Measurements from ENCODE around the gene FHAD1. TPM values are rescaled to one million over a fixed set of nuclear protein-coding genes. Genes with fewer than 3 reads are reported as not detected.

FHAD1 gene
- total and polyA plus RNA-seq, 9 of the 15 experiments (the other 6 are each of a cell fraction or from before 2014, with no cell fraction given) = 0.32 to 2.1 (median 1.5) TPM; not detected in 1

GRCh38 chr1:15329104-15329820 lies 82.2 kb downstream of the FHAD1 start (continued):
- TF ChIP-seq SETDB1 (IDR thresholded peaks at IDR 0.05; ENCODE audit: low read length) = no peak
- no peak for TF ChIP-seq TOE1 (IDR thresholded peaks at IDR 0.05; ENCODE audit: borderline replicate concordance)
- TF ChIP-seq TOE1 (CRISPR knock-in tag; IDR thresholded peaks at IDR 0.05; ENCODE audit: borderline replicate concordance, low read depth) = no peak
- TF ChIP-seq FIP1L1 (IDR thresholded peaks at IDR 0.05; ENCODE audit: low read depth, low read length, poor library complexity, severe bottlenecking) = no peak
- peak; percentile 4; the same call in 1 of the 2 replicates for TF ChIP-seq KLF16 (IDR thresholded peaks at IDR 0.05)
- TF ChIP-seq NRF1 (conservative IDR thresholded peaks at IDR 0.05 in 1 of 2, IDR thresholded peaks at IDR 0.05 in 1 of 2) = no peak; a peak in 1 of 4 replicates
- no peak for TF ChIP-seq PREB (CRISPR knock-in tag; IDR thresholded peaks at IDR 0.05)
- TF ChIP-seq ZNF41 (CRISPR knock-in tag; conservative IDR thresholded peaks at IDR 0.05) = no peak
- no peak; the same call in 1 of the 2 replicates for TF ChIP-seq HES1 (IDR thresholded peaks at IDR 0.05; ENCODE audit: low read depth)
- TF ChIP-seq KLF13 (tag; IDR thresholded peaks at IDR 0.05; ENCODE audit: borderline replicate concordance, low read depth) = no peak
- TF ChIP-seq COPS2 (conservative IDR thresholded peaks at IDR 0.05) = no peak
- TF ChIP-seq TEAD1 (CRISPR knock-in tag; IDR thresholded peaks at IDR 0.05) = 0 out of 4 replicates have a peak, but pooled peaks of 1 of the 2 experiments have one; percentile 5
- no peak for TF ChIP-seq NR3C1 (CRISPR knock-in tag; IDR thresholded peaks at IDR 0.05)
- TF ChIP-seq CC2D1A (IDR thresholded peaks at IDR 0.05) = no peak
- TF ChIP-seq ZNF282 (CRISPR knock-in tag; IDR thresholded peaks at IDR 0.05) = no peak
- no peak for TF ChIP-seq CBFA2T3 (IDR thresholded peaks at IDR 0.05)
- TF ChIP-seq SMAD3 (CRISPR knock-in tag; conservative IDR thresholded peaks at IDR 0.05) = peak; percentile 74; the same call in 1 of the 2 replicates
- TF ChIP-seq RBFOX2 (IDR thresholded peaks at IDR 0.05; ENCODE audit: low read depth, low read length) = no peak
- 0 out of 2 replicates have a peak, but pooled peaks have one; percentile 36 for TF ChIP-seq GTF2E2 (tag; IDR thresholded peaks at IDR 0.05)
- TF ChIP-seq FOXK1 (CRISPR knock-in tag; IDR thresholded peaks at IDR 0.05; ENCODE audit: borderline replicate concordance) = no peak
- TF ChIP-seq JUN (IDR thresholded peaks at IDR 0.05; ENCODE audit: borderline replicate concordance, low read depth, low read length) = peak; percentile 68
- TF ChIP-seq JUN (CRISPR knock-in tag; IDR thresholded peaks at IDR 0.05; ENCODE audit: borderline replicate concordance) = peak; percentile 91; the same call in 1 of the 2 replicates

Data from K562 (cell line).